Suprapubic skin (tissue), 4 donors: Measurements from ENCODE around the gene GNAL.

Experiments
- CTCF ChIP-seq, 2 donors: fragments of 200-600 bp in 1 of 2; fragments of 450-650 bp in 1 of 2; sonication (generic) in 1 of 2; IDR thresholded peaks; one replicate each; pipeline ENCODE4 v1.5.1; 2016 to 2019; ENCODE audit warnings: antibody characterized with exemption in 2 of 2, mild to moderate bottlenecking in 1 of 2, moderate library complexity in 1 of 2
- EP300 ChIP-seq: sonication (generic); formaldehyde crosslinking; IDR thresholded peaks from one replicate; pipeline ENCODE4 v1.6.1; 2017; ENCODE audit warnings: antibody characterized with exemption
- POLR2A ChIP-seq, 2 donors: fragments of 450-650 bp; IDR thresholded peaks; one replicate each; pipeline ENCODE4 v1.6.1; 2017; ENCODE audit warnings: antibody characterized with exemption in 2 of 2, mild to moderate bottlenecking in 2 of 2, moderate library complexity in 2 of 2
- POLR2AphosphoS5 ChIP-seq, 3 donors: sonication (generic); formaldehyde crosslinking; IDR thresholded peaks; one replicate each; pipeline ENCODE4 v1.6.1; 2017; ENCODE audit warnings: antibody characterized with exemption in 3 of 3

GRCh38 chr18:11866329-11866728 lies 177.3 kb downstream of the GNAL start:
- no peak for TF ChIP-seq POLR2AphosphoS5 (IDR thresholded peaks at IDR 0.05)
- TF ChIP-seq CTCF (IDR thresholded peaks at IDR 0.05) = no peak
- no peak for TF ChIP-seq EP300
- TF ChIP-seq POLR2A (IDR thresholded peaks at IDR 0.05) = no peak
